ENCODE results near the gene CES2.
A peak's percentile ranks its signal among the peaks of the same experiment; 100 is the strongest.

Gene CES2

DNA sequence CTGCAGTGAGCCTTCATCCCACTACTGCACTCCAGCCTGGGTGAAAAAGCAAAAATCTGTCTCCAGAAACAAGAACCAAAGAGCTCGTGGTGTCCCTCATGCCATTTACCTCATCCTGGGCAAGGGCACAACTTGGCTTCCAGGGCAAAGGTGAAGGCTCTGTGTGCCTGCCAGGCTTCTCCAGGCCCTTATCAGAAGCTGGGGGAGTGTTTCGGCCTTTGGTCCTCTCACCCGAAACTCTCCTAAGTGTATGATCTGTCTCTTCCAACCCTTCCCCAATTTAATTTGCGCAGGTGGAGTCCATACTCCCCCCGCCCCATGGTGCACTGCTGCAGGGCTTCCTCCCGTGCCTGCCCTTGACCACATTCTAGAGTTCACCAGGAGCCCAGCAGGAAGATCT is 1.1 kb downstream of the CES2 start:
- H3K4me3 ChIP-seq (ENCODE audit: low read length) = peak overlapping the region; percentile 95
- DNase-seq (ENCODE audit: low read depth) = no peak
- TF ChIP-seq, protein P1, sequence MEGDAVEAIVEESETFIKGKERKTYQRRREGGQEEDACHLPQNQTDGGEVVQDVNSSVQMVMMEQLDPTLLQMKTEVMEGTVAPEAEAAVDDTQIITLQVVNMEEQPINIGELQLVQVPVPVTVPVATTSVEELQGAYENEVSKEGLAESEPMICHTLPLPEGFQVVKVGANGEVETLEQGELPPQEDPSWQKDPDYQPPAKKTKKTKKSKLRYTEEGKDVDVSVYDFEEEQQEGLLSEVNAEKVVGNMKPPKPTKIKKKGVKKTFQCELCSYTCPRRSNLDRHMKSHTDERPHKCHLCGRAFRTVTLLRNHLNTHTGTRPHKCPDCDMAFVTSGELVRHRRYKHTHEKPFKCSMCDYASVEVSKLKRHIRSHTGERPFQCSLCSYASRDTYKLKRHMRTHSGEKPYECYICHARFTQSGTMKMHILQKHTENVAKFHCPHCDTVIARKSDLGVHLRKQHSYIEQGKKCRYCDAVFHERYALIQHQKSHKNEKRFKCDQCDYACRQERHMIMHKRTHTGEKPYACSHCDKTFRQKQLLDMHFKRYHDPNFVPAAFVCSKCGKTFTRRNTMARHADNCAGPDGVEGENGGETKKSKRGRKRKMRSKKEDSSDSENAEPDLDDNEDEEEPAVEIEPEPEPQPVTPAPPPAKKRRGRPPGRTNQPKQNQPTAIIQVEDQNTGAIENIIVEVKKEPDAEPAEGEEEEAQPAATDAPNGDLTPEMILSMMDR (IDR thresholded peaks at IDR 0.05; ENCODE audit: insufficient read depth, low read depth, low read length, missing control alignments) = no peak

DNA sequence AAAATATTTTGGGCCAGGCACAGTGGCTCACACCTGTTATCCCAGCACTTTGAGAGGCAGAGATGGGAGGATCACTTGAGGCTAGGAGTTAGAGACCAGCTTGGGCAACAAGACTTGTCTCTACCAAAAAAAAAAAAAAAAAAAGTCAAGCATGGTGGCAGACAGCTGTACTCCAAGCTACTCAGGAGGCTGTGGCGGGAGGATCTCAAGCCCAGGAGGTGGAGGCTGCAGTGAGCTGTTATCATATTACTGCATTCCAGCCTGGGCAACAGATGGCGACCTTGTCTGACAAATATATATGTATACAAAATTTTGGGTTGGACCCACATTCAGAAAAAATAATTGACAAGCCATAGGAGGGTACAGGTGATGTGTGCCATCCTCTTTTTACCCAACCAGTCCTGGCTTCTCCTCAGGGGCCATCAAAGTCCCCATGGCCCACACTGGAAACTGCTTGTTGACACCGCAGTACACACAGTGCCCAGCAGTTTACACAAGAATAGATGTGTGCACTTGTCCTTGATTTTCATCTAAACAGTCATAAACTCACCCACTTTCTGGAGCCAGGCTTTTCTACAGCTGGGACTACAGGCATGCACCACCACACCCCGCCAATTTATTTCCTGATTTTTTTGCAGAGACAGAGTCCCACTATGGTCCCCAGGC is 1.7 kb downstream of the CES2 start:
- DNase-seq (ENCODE audit: low read depth) = no peak
- TF ChIP-seq, protein P1 (IDR thresholded peaks at IDR 0.05; ENCODE audit: insufficient read depth, low read depth, low read length, missing control alignments) = no peak
- H3K4me3 ChIP-seq (ENCODE audit: low read length) = peak overlapping the region; percentile 95

DNA sequence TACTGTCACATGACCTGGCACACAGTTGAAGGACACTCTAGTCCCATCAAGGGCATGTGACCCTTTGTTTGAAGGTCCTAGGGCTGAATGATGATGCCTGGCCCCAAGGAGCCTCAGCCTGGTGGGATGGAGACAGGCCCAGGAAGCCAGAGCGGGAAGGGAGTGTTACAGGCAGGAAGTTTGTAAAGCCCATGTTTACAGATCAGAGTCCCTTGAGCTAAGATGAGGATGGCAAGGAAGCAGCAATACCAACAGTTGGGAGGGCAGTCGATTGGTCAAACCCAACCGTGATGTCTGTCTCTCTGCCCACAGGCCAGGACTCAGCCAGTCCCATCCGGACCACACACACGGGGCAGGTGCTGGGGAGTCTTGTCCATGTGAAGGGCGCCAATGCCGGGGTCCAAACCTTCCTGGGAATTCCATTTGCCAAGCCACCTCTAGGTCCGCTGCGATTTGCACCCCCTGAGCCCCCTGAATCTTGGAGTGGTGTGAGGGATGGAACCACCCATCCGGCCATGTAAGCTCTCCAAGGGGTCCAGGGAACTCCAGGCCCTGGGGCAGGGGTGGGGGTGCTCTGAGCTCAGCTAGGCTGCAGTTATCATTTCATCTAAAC is 2.5 kb downstream of the CES2 start:
- no peak for DNase-seq (ENCODE audit: low read depth)
- TF ChIP-seq, protein P1 (IDR thresholded peaks at IDR 0.05; ENCODE audit: insufficient read depth, low read depth, low read length, missing control alignments) = no peak
- H3K4me3 ChIP-seq (ENCODE audit: low read length) = peak overlapping the region; percentile 95

DNA sequence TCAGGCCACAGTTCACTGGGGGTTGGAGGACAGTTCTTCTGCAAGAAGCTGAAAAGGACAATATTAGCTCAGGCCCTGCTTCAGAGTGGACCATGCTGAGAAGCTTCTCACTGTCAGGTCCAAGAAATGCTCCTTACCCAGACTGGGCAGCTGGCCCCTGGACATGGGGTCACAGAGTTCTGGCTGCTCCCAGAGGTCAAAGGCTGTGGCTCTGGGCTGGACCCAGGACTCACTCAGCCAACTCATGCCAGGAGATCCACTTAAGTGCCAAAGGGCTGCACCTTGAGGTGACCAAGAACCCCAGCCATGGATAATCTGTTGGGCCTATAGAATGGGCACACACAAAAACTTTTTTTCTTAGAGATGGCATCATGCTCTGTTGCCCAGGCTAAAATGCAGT is 4.0 kb downstream of the CES2 start:
- no peak for DNase-seq (ENCODE audit: low read depth)
- TF ChIP-seq, protein P1 (IDR thresholded peaks at IDR 0.05; ENCODE audit: insufficient read depth, low read depth, low read length, missing control alignments) = no peak
- H3K4me3 ChIP-seq (ENCODE audit: low read length) = no peak overlapping the region

DNA sequence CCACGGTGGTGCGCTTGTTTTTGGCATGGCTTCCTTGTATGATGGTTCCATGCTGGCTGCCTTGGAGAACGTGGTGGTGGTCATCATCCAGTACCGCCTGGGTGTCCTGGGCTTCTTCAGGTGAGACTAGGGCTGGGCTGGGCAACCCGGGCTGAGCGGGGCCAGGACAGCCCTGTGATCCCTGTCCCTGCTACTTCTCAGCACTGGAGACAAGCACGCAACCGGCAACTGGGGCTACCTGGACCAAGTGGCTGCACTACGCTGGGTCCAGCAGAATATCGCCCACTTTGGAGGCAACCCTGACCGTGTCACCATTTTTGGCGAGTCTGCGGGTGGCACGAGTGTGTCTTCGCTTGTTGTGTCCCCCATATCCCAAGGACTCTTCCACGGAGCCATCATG is 4.9 kb downstream of the CES2 start:
- TF ChIP-seq, protein P1 (IDR thresholded peaks at IDR 0.05; ENCODE audit: insufficient read depth, low read depth, low read length, missing control alignments) = no peak
- DNase-seq (ENCODE audit: low read depth) = no peak
- no peak overlapping the region for H3K4me3 ChIP-seq (ENCODE audit: low read length)

DNA sequence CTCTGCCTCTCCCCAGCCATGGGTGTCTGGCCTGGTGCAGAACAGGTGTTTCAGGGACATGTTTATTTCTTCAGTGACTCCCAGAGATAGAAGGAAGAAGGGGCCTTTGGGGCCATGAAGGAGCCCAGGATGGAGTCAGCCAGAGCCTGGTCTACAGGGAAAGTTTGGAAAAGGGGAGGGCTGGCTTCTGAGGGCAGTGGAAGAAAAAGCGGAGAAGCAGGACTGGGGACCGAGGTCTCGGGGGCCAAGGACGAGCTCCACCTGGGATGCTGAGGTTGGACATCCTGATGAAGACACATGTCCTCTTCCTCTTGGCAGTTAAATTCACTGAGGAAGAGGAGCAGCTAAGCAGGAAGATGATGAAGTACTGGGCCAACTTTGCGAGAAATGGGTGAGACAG is 7.7 kb downstream of the CES2 start:
- H3K4me3 ChIP-seq (ENCODE audit: low read length) = no peak overlapping the region
- TF ChIP-seq, protein P1 (IDR thresholded peaks at IDR 0.05; ENCODE audit: insufficient read depth, low read depth, low read length, missing control alignments) = no peak
- DNase-seq (ENCODE audit: low read depth) = no peak
